ENCODE measurements around the gene ZNF689.

GRCh38 chr16:30557957-30558788, 52.0 kb downstream of the ZNF689 start, which contains the start of gene ZNF764:
- peak; percentile 86; the same call in 1 of the 2 replicates for TF ChIP-seq ERF (CRISPR knock-in tag; IDR thresholded peaks at IDR 0.05)
- TF ChIP-seq POLR2A (IDR thresholded peaks at IDR 0.05; ENCODE audit: insufficient read depth in 1 of 2, low read depth in 2 of 2, low read length in 2 of 2): peak; percentile 80 to 90

Measured in HepG2 (cell line).